ENCODE measurements around the gene VPS37B.

VPS37B gene

GRCh38 chr12:122850048-122850445 is 45.9 kb downstream of the VPS37B start:
- TF ChIP-seq, protein P1, sequence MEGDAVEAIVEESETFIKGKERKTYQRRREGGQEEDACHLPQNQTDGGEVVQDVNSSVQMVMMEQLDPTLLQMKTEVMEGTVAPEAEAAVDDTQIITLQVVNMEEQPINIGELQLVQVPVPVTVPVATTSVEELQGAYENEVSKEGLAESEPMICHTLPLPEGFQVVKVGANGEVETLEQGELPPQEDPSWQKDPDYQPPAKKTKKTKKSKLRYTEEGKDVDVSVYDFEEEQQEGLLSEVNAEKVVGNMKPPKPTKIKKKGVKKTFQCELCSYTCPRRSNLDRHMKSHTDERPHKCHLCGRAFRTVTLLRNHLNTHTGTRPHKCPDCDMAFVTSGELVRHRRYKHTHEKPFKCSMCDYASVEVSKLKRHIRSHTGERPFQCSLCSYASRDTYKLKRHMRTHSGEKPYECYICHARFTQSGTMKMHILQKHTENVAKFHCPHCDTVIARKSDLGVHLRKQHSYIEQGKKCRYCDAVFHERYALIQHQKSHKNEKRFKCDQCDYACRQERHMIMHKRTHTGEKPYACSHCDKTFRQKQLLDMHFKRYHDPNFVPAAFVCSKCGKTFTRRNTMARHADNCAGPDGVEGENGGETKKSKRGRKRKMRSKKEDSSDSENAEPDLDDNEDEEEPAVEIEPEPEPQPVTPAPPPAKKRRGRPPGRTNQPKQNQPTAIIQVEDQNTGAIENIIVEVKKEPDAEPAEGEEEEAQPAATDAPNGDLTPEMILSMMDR (conservative IDR thresholded peaks at IDR 0.05): no peak
- no peak overlapping the region for H3K27ac ChIP-seq

- no peak overlapping the region for H3K27ac ChIP-seq
- TF ChIP-seq, protein P1 (conservative IDR thresholded peaks at IDR 0.05): no peak
Observed at GRCh38 chr12:122849352-122850047, 46.4 kb downstream of the VPS37B start.

- no peak overlapping the region for H3K27ac ChIP-seq
- TF ChIP-seq, protein P1 (conservative IDR thresholded peaks at IDR 0.05): no peak
Observed at GRCh38 chr12:122848471-122849351, 47.2 kb downstream of the VPS37B start.

DNA sequence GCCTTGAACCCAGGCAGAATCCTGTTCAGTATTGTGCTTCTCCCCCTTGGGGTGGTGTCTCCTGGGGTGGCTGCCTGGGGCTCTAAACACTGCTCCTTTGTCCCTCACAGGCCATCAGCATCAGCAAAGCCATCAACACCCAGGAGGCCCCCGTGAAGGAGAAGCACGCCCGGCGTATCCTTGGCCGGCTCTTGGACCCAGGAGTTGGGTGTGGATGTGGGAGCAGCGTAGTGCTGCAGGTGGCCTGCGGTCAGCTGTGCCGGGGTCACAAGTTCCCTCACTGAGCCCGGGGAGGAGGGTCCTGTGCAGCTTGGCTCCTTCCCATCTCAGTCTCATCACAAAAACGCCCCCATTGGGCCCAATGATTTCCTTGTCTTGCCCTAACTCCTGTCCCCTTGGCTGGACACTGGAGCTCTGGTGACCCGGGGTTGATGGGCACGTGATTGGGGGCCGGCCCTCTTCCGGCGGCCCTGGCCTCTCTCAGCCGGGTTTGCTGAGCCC is 48.0 kb downstream of the VPS37B start:
- H3K27ac ChIP-seq: no peak overlapping the region
- TF ChIP-seq, protein P1 (conservative IDR thresholded peaks at IDR 0.05): no peak

DNA sequence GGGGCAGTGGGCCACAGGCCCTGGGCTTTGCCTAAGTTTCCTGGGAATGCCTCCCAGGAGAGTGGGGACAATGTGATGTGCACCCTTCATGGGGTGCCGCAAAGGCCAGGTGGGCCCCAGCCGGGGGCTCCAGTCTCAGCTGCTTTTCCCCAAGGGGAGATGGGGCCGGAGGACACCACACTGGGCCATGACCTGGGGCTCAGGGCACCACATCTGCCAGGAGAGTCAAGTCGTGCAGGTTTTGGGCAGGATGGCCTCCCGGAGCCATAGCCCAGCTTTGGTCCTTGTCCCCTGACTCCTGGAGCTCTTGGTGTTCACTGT is 48.4 kb downstream of the VPS37B start:
- TF ChIP-seq, protein P1 (conservative IDR thresholded peaks at IDR 0.05): no peak
- no peak overlapping the region for H3K27ac ChIP-seq

GRCh38 chr12:122846622-122847515 is 49.1 kb downstream of the VPS37B start:
- no peak overlapping the region for H3K27ac ChIP-seq
- TF ChIP-seq, protein P1 (conservative IDR thresholded peaks at IDR 0.05): no peak

Data from VCaP (cell line).